ENCODE measurements around the gene CYSTM1.

CYSTM1 gene

GRCh38 chr5:140266471-140267200 lies 91.6 kb downstream of the CYSTM1 start (continued):
- TF ChIP-seq YY2 (tag by site-specific recombination; IDR thresholded peaks at IDR 0.05) (no peak), ZNF202 (tag by site-specific recombination; IDR thresholded peaks at IDR 0.05; ENCODE audit: borderline replicate concordance) (no peak), ZNF19 (tag by site-specific recombination; IDR thresholded peaks at IDR 0.05; ENCODE audit: low read depth) (no peak), SP7 (tag by site-specific recombination; IDR thresholded peaks at IDR 0.05) (no peak), ZNF514 (tag by site-specific recombination; IDR thresholded peaks at IDR 0.05) (no peak), TSHZ1 (tag by site-specific recombination; IDR thresholded peaks at IDR 0.05; ENCODE audit: borderline replicate concordance) (no peak), ZNF610 (tag by site-specific recombination; IDR thresholded peaks at IDR 0.05; ENCODE audit: borderline replicate concordance) (no peak), ZNF169 (tag by site-specific recombination; IDR thresholded peaks at IDR 0.05) (no peak), TRIM28 (IDR thresholded peaks at IDR 0.05; ENCODE audit: borderline replicate concordance, low read length) (no peak), ZNF654 (tag by site-specific recombination; IDR thresholded peaks at IDR 0.05; ENCODE audit: low read depth) (no peak)

- peaks cover 10% of the 10 kb centered on the region for H3K4me1 ChIP-seq (ENCODE audit: control insufficient read depth, insufficient read depth, low read length)
- ChIA-PET CTCF (interaction anchor here (1.0 to 1.7 kb wide), 4 partner anchors 9 to 92 kb away, joined by 3 to 7 read pairs (median 3); no protein-coding TSS in a partner anchor), POLR2A (interaction anchor here (1.0 kb wide), 1 partner anchor 79 kb away, joined by 3 read pairs; the partner anchor contains the start of gene HBEGF)
- no peak overlapping the region for H3K4me3 ChIP-seq (ENCODE audit: low read depth, low read length)
- H3K27ac ChIP-seq (ENCODE audit: extremely low read depth, low read depth, low read length): no peak overlapping the region
- H3K36me3 ChIP-seq (ENCODE audit: control insufficient read depth in 2 of 2, insufficient read depth in 1 of 2, low read length in 2 of 2): no peaks in the 10 kb centered on the region; a peak in 1 of 3 replicates
- TF ChIP-seq HOXD13 (CRISPR knock-in tag; IDR thresholded peaks at IDR 0.05; ENCODE audit: borderline replicate concordance) (no peak), ZBTB48 (tag by site-specific recombination; IDR thresholded peaks at IDR 0.05) (no peak), ZNF707 (tag by site-specific recombination; IDR thresholded peaks at IDR 0.05) (no peak), FEZF1 (tag by site-specific recombination; IDR thresholded peaks at IDR 0.05) (0 out of 2 replicates have a peak, but pooled peaks have one; percentile 23)
- H3K9me3 ChIP-seq (ENCODE audit: control insufficient read depth, insufficient read depth, low read depth, low read length): no peaks in the 10 kb centered on the region
These were observed 92.2 kb downstream of the CYSTM1 start for GRCh38 chr5:140267201-140267540.

GRCh38 chr5:140267559-140268018 lies 92.6 kb downstream of the CYSTM1 start:
- TF ChIP-seq KLF8 (tag by site-specific recombination; IDR thresholded peaks at IDR 0.05): no peak
- TF ChIP-seq ZNF768 (tag by site-specific recombination; IDR thresholded peaks at IDR 0.05): no peak
- no peak for TF ChIP-seq ZNF366 (tag by site-specific recombination; conservative IDR thresholded peaks at IDR 0.05)
- TF ChIP-seq ZNF341 (tag by site-specific recombination; IDR thresholded peaks at IDR 0.05; ENCODE audit: low read depth): no peak
- TF ChIP-seq KLF1 (tag by site-specific recombination; IDR thresholded peaks at IDR 0.05): peak; percentile 71
- TF ChIP-seq, protein P1, sequence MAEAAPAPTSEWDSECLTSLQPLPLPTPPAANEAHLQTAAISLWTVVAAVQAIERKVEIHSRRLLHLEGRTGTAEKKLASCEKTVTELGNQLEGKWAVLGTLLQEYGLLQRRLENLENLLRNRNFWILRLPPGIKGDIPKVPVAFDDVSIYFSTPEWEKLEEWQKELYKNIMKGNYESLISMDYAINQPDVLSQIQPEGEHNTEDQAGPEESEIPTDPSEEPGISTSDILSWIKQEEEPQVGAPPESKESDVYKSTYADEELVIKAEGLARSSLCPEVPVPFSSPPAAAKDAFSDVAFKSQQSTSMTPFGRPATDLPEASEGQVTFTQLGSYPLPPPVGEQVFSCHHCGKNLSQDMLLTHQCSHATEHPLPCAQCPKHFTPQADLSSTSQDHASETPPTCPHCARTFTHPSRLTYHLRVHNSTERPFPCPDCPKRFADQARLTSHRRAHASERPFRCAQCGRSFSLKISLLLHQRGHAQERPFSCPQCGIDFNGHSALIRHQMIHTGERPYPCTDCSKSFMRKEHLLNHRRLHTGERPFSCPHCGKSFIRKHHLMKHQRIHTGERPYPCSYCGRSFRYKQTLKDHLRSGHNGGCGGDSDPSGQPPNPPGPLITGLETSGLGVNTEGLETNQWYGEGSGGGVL (tag by site-specific recombination; IDR thresholded peaks at IDR 0.05): no peak
- TF ChIP-seq ZNF280D (tag by site-specific recombination; IDR thresholded peaks at IDR 0.05): no peak
- TF ChIP-seq, protein P2, sequence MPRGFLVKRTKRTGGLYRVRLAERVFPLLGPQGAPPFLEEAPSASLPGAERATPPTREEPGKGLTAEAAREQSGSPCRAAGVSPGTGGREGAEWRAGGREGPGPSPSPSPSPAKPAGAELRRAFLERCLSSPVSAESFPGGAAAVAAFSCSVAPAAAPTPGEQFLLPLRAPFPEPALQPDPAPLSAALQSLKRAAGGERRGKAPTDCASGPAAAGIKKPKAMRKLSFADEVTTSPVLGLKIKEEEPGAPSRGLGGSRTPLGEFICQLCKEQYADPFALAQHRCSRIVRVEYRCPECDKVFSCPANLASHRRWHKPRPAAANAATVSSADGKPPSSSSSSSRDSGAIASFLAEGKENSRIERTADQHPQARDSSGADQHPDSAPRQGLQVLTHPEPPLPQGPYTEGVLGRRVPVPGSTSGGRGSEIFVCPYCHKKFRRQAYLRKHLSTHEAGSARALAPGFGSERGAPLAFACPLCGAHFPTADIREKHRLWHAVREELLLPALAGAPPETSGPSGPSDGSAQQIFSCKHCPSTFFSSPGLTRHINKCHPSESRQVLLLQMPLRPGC (tag by site-specific recombination; IDR thresholded peaks at IDR 0.05): no peak
- no peak for TF ChIP-seq TCF7L2 (IDR thresholded peaks at IDR 0.05; ENCODE audit: borderline replicate concordance, low read depth, low read length)
- TF ChIP-seq ZBTB20 (tag by site-specific recombination; IDR thresholded peaks at IDR 0.05): peak; percentile 76
- no peaks in the 10 kb centered on the region; a peak in 1 of 3 replicates for H3K36me3 ChIP-seq (ENCODE audit: control insufficient read depth in 2 of 2, insufficient read depth in 1 of 2, low read length in 2 of 2)
- H3K27ac ChIP-seq (ENCODE audit: extremely low read depth, low read depth, low read length): no peak overlapping the region
- ChIA-PET POLR2A (interaction anchor here (1.0 kb wide), 1 partner anchor 79 kb away, joined by 3 read pairs; the partner anchor contains the start of gene HBEGF), CTCF (interaction anchor here (1.0 to 2.0 kb wide), 5 partner anchors 9 to 91 kb away, joined by 3 to 11 read pairs (median 3); no protein-coding TSS in a partner anchor)
- H3K4me1 ChIP-seq (ENCODE audit: control insufficient read depth, insufficient read depth, low read length): peaks cover 7% of the 10 kb centered on the region
- no peak overlapping the region for H3K4me3 ChIP-seq (ENCODE audit: low read depth, low read length)
- H3K9me3 ChIP-seq (ENCODE audit: control insufficient read depth, insufficient read depth, low read depth, low read length): no peaks in the 10 kb centered on the region
